ENCODE measurements around the gene LHFPL2. TPM values are rescaled to one million over a fixed set of nuclear protein-coding genes. Genes with fewer than 3 reads are reported as not detected.

LHFPL2 gene
- total and polyA plus RNA-seq, 12 donors: 2.4 to 14.9 (median 5.1) TPM

GRCh38 chr5:78588507-78588906 lies 60.1 kb downstream of the LHFPL2 start:
- no peaks in the 10 kb centered on the region for H3K27me3 ChIP-seq
- H3K36me3 ChIP-seq: peaks cover 0 to 3% (median 0%) of the 10 kb centered on the region in 9 donors
- ATAC-seq (no peak), DNase-seq (no peak)
- no peak for TF ChIP-seq CTCF (IDR thresholded peaks at IDR 0.05)
- H3K4me3 ChIP-seq: no peak overlapping the region
- H3K9me3 ChIP-seq: peaks cover 0 to 5% (median 0%) of the 10 kb centered on the region in 11 donors
- intact Hi-C loops (cut with DNase I): no loop called here
- peak overlapping the region in 5 of 10 donors; percentile 11 to 57 (median 16) for H3K27ac ChIP-seq
- peaks cover 0 to 66% (median 35%) of the 10 kb centered on the region in 9 donors for H3K4me1 ChIP-seq

DNA sequence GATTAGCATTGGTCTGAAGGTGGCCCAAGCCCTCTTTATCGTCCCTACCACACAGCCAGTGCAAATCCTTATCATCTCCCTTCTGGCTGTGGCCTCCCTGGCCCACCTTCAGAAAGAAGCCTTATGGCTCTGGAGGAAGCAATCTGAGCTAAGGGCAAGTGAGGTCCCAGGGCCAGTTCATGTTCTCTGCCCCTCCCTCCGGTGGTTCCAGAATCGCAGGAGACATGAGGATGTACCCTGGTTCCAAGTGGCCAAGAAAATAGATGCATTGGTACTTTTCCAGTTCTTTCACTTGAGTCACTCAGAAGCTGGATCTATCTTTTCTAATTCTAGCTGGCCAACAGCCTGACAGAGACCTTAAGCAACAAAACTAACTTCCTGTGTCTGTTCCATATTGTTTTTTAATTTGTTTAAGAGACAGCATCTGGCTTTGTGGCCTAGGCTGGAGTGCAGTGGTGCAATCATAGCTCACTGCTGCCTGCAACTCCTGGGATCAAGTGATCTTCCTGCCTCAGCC lies 60.7 kb downstream of the LHFPL2 start:
- Histone ChIP-seq H3K27ac (peak overlapping the region in 5 of 10 donors; percentile 11 to 57 (median 36)), H3K4me3 (no peak overlapping the region), H3K9me3 (peaks cover 0 to 5% (median 0%) of the 10 kb centered on the region in 11 donors), H3K36me3 (peaks cover 0 to 3% (median 0%) of the 10 kb centered on the region in 9 donors), H3K4me1 (peaks cover 0 to 60% (median 29%) of the 10 kb centered on the region in 9 donors), H3K27me3 (no peaks in the 10 kb centered on the region)
- TF ChIP-seq CTCF (IDR thresholded peaks at IDR 0.05): no peak
- ATAC-seq (peak in 7 of 8 donors; percentile 37 to 70 (median 59)), DNase-seq (no peak)
- WGBS, 2 donors: 41 to 56% methylated on average over 3 of the region's 3 CpGs
- intact Hi-C loops (cut with DNase I): no loop called here

GRCh38 chr5:78587081-78587774 lies 61.3 kb downstream of the LHFPL2 start:
- Histone ChIP-seq H3K9me3 (peaks cover 0 to 5% (median 0%) of the 10 kb centered on the region in 11 donors), H3K27me3 (no peaks in the 10 kb centered on the region), H3K36me3 (peaks cover 0 to 3% (median 0%) of the 10 kb centered on the region in 9 donors), H3K4me1 (peaks cover 0 to 56% (median 26%) of the 10 kb centered on the region in 9 donors), H3K27ac (peak overlapping the region in 5 of 10 donors; percentile 11 to 57 (median 36)), H3K4me3 (no peak overlapping the region)
- ATAC-seq: peak in 1 of 8 donors; percentile 10
- intact Hi-C loops (cut with DNase I): no loop called here
- WGBS, 2 donors: 84% methylated on average over 4 of the region's 4 CpGs
- TF ChIP-seq CTCF (IDR thresholded peaks at IDR 0.05): no peak
- no peak for DNase-seq

- Histone ChIP-seq H3K36me3 (peaks cover 0 to 3% (median 0%) of the 10 kb centered on the region in 9 donors), H3K9me3 (peaks cover 0 to 5% (median 0%) of the 10 kb centered on the region in 11 donors), H3K27me3 (no peaks in the 10 kb centered on the region), H3K4me1 (peaks cover 0 to 46% (median 16%) of the 10 kb centered on the region in 9 donors), H3K27ac (peak overlapping the region in 1 of 10 donors; percentile 56), H3K4me3 (no peak overlapping the region)
- no peak for TF ChIP-seq CTCF (IDR thresholded peaks at IDR 0.05)
- WGBS, 2 donors: 92 to 95% methylated on average over 6 of the region's 6 CpGs
- intact Hi-C loops (cut with DNase I): no loop called here
- no peak for DNase-seq
- peak in 2 of 8 donors; percentile 48 to 70 for ATAC-seq
These were observed 62.3 kb downstream of the LHFPL2 start for GRCh38 chr5:78586251-78586650.
